Inflammatory macrophage treated with lipopolysaccharide for 1 hour (primary cell): Measurements from ENCODE around the gene ZNF627.
A peak's percentile ranks its signal among the peaks of the same experiment; 100 is the strongest.
"Not testable (repeated sequence)": the region's sequence is repeated elsewhere in the genome, so short reads cannot be mapped to it uniquely, and the experiment has no call there.

ENCODE experiments used
- DNase-seq, 2 donors: peaks; one replicate each; pipeline ENCODE4 v3.0.0-alpha.2; 2020 to 2022

The ZNF627 gene

DNA sequence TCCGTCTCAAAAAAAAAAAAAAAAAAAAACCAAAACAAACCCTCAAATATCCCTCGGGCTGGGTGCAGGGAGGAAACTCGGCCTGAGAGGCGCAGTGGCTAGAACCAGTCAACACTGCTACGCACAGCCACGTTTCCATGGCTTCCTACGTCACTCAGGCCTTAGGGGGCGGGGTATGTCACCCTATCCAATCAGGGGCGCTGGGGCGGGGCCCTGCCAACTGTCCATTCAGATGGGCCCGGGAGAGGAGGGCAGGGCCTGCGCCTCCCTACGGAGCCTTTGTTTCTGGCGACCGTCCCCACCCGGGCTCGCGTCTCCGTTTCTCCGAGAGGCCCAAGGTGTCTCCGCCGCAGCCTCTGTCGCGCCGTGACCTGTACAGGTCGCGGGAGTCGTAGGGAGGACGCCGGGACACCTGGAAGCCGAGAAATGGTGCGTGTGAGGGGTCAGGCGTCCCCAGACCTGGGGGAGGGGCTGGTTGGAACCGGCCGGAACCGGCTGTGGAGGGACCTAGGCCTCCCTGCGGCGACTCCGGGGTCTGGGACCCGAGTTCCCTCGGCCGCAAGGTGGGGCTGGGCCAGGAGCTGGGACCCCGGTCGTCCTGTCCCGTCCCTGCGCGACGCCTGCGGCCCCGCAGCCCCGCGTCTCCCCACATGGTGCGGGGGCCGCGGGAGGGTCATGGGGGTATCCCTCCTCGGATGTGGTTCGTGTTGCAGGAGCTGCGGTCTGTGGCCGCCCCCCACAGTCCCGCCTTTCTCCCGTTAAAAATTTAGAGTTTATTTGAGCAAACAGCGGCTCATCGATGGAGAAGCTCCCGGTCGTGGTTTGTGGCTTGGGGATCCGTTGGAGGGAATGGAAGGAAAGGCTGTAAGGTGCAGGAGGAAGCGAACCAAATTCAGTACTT lies at the start of gene ZNF627:
ZNF627 (plus strand) TSS at position 282 of the 901 bp plus-strand sequence; CDS start at position 427, 145 bp downstream.
- DNase-seq: peak; percentile 97 to 99

DNA sequence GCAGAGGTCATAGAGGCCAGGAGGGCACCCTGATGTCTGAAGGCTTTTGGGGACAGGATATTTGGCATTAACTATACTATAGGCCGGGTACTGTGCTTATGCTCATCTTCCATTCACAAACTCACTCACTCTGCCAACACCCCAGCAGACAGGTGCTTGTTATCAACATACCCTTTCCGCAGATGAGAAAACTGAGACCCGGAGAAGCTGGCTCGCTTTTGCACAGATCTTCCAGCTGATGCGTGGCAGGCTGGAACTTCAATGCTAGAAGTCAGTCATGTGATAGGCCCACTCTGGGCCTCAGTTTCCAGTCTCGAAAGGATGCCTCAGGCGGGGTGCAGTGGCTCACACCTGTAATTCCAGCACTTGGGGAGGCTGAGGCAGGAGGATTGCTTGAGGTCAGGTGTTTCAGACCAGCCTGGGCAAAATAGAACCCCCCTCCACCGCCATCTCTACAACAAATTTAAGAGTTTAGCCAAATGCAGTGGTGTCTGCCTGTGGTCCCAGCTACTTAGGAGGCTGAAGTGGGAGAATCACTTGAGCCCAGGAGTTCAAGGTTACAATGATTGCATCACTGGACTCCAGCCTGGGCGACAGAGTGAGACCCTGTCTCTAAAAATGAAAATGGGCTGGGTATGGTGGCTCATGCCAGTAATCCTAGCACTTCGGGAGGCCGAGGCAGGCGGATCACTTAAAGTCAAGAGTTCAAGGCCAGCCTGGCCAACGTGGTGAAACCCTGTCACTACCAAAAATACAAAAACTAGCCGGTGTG lies 49.2 kb upstream of the ZNF627 start:
- no peak for DNase-seq

DNA sequence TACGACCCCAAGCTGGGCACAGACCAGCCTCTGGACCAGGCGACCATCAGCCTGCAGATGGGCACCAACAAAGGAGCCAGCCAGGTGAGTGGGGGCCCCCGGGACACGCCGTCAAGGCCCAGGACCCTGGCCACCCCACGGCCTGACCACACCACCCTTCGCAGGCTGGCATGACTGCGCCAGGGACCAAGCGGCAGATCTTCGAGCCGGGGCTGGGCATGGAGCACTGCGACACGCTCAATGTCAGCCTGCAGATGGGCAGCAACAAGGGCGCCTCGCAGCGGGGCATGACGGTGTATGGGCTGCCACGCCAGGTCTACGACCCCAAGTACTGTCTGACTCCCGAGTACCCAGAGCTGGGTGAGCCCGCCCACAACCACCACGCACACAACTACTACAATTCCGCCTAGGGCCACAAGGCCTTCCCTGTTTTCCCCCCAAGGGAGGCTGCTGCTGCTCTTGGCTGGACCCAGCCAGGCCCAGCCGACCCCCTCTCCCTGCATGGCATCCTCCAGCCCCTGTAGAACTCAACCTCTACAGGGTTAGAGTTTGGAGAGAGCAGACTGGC lies 47.8 kb upstream of the ZNF627 start:
- DNase-seq: no peak

DNA sequence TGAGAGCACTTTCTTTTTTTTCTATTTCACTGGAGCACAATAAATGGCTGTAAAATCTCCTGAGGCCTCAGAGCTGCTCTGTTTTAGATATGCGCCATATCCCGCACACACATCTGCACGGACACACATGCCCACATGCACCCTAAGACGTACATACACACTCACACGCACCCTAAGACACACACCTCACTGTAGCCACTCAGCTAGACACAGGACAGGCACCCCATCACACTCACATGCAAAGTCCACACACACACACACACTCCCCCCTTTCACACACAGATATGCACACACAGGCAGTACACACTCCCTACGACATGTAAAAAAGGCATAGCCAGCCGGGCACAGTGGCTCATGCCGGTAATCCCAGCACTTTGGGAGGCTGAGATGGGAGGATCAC lies 47.0 kb upstream of the ZNF627 start:
- DNase-seq: no peak

DNA sequence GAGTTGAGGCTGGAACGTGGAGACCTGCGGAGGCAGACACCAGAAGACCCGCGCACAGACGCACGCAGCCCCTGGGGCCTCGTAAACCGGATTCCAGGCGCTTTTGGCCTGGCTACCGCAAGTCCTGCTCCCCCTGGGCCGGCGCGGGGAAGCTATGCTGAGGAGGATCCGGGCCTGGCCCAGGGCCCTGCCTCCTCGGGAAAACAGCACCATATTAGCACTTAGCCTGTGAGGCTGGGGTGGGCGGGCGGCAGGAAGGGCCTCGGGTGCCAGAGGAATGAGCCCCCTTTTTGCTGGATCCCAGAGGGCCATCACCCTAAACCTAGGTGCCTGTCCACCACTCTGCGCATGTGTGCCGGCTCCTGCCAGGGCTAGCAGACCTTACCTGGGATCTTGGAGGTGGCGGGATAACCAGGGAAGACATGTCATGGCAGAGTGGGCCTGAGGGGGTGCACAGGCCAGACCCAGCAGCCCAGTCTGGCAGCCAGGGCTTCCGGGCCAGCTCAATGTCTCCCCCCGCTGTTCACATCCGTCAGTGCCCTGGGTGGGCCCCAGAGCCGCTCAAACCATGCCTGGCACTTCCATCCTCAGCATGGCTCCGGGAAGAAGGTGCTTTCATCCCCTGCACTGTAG lies 45.6 kb upstream of the ZNF627 start:
- no peak for DNase-seq

DNA sequence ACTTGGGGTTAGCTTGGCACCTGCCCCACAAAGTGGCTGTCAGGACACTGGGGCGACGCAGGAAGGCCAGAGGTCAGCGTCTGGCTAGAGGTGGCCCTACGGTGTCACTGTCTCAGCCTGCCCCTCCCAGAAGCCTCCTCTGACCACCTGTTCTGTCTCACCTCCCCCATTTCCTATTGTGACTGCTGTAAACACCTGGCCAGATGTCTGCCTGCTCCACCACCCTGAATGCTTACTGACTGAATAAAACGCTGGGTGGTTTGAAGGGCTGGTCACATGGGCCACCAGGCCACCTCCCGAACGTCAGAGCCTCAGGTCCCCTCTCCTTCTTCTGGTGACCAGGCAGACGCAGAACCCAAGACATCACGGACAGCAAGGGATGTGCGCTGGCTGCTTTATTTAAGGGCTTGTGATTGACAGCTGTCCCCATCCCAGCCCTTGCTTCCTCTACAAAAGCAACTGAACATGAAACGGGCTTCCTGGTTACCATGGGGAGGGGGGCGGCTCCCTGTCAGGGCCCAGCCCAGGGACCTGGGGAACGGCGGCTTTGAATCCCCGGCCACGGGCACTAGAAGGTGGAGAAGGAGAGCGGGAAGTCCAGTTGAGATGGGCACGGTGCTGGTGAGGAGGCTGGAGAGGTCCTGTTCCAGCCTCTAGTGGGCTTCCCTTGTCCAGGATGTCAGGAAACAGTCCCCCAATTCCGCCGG lies 44.5 kb upstream of the ZNF627 start:
- no peak for DNase-seq

DNA sequence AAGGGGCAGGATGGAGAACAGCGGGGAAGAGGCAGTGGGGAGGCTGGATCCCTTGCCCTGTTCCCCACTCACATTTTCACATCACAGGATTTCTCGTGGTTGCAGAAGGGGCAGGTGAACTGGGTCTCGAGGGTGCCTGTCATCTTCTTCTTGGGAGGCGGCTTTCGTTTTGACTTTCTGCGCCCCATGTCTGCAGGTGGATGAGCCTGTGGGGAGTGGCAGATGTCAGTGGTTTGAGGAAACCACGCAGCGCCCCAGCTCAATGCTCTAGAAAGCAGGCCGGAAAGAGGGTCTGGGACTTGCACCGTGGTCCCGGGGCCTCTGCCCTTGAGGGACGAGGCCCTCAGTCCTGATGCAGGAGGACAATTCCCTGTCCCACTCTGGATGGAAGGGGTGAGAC lies 43.1 kb upstream of the ZNF627 start:
- no peak for DNase-seq

DNA sequence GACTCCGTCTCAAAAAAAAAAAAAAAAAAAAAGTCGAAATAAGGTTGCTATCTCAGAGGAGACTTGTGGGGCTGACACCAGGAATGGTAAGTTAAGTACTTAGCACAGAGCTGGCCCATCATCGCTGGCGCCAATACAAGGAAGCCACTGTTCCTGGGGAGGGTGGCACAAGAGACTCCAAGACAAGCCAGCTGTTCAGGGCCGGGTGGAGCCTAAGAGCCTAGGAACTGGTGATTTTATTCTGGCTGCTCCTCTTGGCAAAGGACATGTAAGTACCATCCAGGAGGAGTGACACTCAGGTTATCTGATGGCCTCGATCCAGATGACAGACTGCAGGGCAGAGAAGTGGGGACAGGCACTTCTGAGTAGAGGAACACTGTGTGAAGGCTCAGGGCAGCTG lies 42.0 kb upstream of the ZNF627 start:
- DNase-seq: no peak

DNA sequence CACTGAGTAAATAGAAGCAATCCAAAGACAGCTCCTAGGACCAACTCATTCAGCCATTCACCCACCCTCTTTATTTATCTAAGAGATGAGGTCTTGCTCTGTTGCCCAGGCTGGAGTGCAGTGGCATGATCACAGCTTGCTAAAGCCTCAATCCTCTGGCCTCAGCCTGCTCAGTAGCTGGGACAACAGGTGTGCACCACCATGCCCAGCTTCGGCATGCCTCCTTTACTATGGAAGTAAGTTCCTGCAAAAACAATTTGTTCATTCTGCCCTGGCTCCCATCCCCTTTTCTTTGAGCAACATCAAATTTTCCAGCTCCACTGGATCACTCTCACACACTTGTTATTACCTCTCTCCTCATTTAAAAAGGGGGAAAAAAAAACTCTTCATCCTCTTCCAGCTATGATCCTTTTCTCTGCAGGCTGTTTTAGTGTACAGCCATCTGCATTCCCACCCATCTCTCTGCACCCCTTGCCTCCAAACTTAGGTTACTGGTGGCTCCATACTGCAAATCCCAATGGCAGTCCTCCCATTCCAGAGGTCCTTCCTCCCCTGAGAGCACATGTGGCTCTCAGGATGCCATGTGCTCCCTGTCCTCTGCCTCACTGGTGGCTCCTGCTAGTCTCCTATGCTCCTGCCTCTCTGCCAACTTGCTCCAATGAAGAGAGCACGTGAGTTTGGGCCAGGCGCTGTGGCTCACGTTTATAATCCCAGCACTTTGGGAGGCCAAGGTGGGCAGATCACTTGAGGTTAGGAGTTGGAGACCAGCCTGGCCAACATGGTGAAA lies 40.5 kb upstream of the ZNF627 start:
- DNase-seq: no peak

DNA sequence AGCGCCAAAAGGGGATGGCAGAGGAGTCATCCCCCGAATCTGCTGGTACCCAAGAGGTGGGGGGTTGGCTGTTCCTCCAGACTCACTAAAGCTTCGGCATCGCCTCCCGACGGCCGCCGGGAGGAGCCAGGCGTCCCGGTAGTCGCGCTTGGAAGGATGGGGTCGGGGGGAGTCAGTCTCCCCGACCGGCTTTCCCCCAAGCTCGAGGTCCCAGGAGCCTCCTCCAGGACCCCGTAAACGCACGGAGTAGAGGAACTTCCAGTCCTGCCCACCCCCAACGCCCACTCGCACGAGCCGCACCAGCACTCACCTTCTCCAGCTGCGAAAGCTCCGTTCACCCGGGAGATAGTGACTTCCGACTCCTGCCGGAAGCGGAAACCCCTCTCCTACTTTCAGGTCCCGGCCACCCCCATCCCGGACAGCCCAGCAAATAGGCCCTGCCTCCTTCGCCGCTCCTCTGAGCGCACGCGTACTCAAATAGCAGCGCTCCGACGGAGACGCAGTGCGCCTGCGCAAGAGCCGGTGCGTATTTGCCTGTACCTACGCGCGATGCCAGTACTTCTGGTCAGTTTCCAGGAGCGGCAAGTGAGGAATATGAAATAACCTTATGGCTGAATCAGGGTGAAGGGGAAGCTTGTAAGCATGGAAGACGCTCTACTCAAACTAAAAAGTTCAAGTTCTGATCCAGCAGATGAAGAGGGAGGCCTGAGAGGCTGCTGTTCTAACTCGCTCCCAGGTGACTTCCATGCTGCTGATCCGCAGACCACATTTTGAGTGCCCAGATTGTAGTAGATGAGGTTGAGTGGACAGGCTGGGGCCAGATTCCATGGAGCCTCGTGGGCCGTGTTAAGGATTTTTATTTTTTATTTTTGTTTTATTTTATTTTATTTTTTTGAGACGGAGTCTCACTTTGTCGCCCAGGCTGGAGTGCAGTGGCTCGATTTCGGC lies 38.1 kb upstream of the ZNF627 start, which contains the start of gene ELOF1:
ELOF1 (minus strand) TSS at position 350 of the 948 bp plus-strand sequence. CDS start 4,883 bp downstream, outside the sequence.
- DNase-seq: peak; percentile 98

DNA sequence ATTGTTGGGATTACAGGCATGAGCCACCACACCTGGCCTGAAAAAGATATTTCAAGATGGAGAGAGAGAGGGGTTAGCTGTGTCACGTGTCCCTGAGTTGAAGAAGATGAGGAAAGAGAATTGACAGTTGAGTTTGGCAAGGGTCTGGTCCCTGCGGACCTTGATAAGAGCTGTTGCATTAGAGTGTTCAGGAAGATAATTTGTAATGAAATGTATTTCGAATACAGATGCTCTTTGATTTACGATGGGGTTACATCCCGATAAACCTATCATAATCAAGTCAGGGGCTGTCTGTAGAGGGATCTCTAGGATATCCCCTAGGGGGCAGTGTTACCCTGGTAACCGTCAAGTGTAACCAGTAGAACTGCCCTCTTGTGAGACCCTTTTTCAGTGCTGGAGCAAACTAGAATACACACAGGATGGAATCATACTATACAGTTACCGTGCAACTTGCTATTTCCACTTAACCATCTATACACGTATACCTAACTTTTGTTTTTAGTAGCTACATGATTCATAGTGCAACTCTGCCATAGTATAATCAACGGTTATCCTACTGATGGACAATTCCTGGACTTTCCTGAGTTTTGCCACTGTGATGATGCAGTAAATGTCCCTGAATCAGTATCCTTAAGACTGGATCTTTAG lies 36.8 kb upstream of the ZNF627 start:
- DNase-seq: peak; percentile 78 to 88

DNA sequence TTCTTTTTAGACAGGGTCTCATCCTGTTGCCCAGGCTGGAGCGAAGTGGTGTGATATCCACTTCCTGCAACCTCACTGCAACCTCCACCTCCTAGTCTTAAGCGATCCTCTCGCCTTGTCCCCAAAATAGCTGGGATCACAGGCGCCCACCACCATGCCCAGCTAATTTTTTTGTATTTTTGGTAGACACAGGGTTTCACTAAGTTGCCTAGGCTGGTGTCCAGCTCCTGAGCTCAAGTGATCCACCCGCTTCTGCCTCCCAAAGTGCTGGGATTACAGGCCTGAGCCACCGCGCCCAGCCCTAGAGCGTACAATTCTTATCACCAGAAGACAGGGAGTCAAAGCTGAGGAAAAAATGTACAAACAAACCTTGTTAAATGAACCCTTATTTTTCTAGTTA lies 33.8 kb upstream of the ZNF627 start:
- no peak for DNase-seq

DNA sequence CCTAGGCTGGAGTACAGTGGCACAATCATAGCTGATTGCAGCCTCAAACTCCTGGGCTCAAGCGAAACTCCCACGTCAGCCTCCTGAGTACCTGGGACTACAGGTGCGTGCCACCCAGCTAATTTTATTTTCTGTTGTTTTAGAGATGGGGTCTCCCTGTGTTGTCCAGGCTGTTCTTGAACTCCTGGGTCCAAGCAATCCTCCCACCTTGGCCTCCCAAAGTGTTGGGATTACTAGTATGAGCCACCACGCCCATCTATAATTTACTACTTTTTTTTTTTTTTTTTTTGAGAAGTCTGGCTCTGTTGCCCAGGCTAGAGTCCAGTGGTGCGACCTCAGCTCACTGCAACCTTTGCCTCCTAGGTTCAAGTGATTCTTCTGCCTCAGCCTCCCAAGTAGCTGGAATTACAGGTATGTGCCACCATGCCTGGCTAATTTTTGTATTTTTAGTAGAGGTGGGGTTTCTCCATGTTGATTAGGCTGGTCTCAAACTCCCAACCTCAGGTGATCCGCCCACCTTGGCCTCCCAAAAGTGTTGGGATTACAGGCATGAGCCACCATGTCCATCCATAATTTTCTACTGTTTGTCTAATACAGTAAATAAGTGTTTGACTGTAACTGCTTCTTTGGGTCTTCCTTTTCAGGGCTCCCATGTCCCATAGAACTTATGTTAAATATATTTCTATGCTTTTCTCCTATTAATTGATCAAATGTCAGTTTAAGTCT lies 33.0 kb upstream of the ZNF627 start:
- not testable (repeated sequence) for DNase-seq

DNA sequence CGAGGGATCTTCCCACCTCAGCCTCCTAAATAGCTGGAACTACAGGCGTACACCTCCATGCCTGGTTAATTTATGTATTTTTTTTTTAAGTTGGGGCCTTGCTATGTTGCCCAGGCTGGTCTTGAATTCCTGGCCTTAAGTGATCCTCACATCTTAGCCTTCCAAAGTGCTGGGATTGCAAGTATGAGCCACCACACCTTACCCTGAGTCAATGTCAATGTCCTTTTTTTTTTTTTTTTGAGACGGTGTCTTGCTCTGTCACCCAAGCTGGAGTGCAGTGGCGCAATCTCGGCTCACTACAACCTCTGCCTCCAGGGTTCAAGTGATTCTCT lies 31.7 kb upstream of the ZNF627 start:
- DNase-seq: not testable (repeated sequence)

DNA sequence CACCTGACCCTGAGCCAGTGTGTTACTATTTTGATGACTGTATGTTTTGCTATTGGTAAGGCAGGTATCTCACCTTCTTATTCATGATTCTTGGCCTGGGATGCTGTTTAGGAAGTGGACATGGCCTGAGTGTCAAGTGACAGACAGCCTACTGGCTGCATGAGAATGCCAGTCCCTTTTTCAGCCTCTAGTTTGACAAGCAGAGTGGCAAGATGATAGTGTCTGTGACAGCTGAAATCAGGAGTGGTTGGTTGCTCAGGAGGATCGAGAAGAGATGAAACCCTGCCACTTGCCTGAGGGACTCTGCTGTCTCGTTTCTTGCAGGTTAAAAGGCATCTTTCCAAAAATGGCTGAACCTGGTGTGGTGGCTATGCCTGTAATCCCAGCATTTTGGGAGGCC lies 31.1 kb upstream of the ZNF627 start:
- no peak for DNase-seq

DNA sequence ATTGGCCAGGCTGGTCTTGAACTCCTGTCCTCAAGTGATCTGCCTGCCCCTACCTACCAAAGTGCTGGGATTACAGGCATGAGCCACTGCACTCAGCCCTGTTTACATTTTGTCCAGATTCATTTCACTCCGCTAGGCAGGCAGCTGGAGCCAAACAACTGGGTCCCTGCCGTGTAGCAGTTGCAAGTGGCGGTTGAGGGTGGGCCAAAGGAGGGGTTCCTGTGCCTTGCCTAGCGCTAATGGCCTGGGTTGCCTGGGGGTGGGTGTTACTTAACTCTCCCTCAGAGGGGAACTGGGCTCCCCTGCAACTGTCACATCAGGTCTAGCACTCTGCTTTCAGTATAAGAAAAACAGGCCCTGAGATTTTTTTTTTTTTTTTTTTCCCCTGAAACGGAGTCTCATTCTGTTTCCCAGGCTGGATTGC lies 27.2 kb upstream of the ZNF627 start:
- DNase-seq: peak in 1 of 2 donors; percentile 44

DNA sequence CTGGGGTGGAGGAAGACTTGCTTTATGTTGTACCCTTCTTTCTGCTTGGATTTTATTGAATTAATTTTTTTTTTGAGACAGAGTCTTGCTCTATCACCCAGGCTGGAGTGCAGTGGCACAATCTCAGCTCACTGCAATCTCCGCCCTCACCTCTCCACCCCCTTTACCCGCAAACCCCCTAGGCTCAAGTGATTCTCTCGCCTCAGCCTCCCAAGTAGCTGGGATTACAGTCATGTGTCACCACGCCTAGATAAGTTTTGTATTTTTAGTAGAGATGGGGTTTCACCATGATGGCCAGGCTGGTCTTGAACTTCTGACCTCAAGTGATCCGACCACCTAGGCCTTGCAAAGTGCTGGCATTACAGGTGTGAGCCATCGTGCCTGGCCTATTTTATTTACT lies 23.9 kb upstream of the ZNF627 start:
- DNase-seq: not testable (repeated sequence)

DNA sequence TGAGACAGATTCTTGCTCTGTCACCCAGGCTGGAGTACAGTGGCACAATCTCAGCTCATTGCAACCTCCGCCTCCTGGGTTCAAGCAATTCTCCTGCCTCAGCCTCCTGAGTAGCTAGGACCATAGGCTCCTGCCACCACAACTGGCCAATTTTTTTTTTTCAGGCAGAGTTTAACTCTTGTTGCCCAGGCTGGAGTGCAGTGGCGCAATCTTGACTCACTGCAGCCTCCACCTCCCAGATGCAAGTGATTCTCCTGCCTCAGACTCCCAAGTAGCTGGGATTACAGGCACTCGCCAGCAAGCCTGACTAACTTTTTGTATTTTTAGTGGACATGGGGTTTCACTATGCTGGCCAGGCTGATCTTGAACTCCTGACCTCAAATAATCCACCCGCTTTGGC lies 23.5 kb upstream of the ZNF627 start:
- DNase-seq: not testable (repeated sequence)

DNA sequence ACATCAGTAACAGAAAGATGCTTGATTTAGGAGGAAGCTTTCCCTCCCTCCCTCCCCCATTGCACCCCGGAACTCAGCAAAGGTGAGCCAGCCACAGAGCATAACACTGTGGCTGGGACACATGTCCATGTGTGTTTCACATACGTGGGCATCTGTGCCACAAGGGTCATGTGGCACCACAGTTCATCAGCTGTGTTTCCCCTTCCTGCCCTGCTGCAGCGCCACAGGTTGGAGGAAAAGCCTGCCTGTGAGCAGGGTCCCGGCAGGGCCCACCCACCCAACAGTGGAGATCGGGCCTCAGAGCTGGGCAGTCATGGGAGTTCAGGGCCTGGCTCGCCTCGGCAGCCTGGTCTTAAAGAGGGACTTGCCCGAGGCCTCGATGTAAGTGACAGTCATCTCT lies 22.6 kb upstream of the ZNF627 start:
- no peak for DNase-seq
